Activated T-cell treated with anti-CD3 and anti-CD28 coated beads, Interleukin-2, amount 50 U/mL, for 72 hours (primary cell): ENCODE measurements around the gene IL10RA. TPM values are rescaled to one million over a fixed set of nuclear protein-coding genes. Genes with fewer than 3 reads are reported as not detected.
A peak's percentile ranks its signal among the peaks of the same experiment; 100 is the strongest.
"Not testable (repeated sequence)": the region's sequence is repeated elsewhere in the genome, so short reads cannot be mapped to it uniquely, and the experiment has no call there.

Experiments
- ATAC-seq, 2 donors: fragments of 150-1000 bp; cut with Tn5 transposase; replicated peaks in 1 of 2; 2 replicates each; pipeline ENCODE4 v1.10.0; 2021; ENCODE audit warnings: moderate library complexity in 2 of 2, mild to moderate bottlenecking in 1 of 2
- DNase-seq, 2 donors: peaks; one replicate each; pipeline ENCODE4 v3.0.0; 2021 to 2022; ENCODE audit warnings: mixed read lengths in 1 of 2
- H3K27ac Mint-ChIP-seq: one replicate; pipeline ENCODE4 v1.8.0; 2022; ENCODE audit warnings: mild to moderate bottlenecking, moderate library complexity, mixed read lengths
- H3K27me3 Mint-ChIP-seq: one replicate; pipeline ENCODE4 v1.8.0; 2022; ENCODE audit warnings: low read depth, mixed read lengths
- H3K36me3 Mint-ChIP-seq, 2 donors: one replicate each; pipeline ENCODE4 v1.8.0; 2022; ENCODE audit warnings: mixed read lengths in 2 of 2, mild to moderate bottlenecking in 1 of 2; ENCODE audit not compliant: insufficient read depth in 2 of 2
- H3K4me1 Mint-ChIP-seq: one replicate; pipeline ENCODE4 v1.8.0; 2022; ENCODE audit warnings: low read depth, mixed read lengths
- H3K4me3 Mint-ChIP-seq, 2 donors: one replicate each; pipeline ENCODE4 v1.8.0; 2022; ENCODE audit warnings: mild to moderate bottlenecking in 2 of 2, mixed read lengths in 2 of 2, moderate library complexity in 2 of 2
- H3K9me3 Mint-ChIP-seq, 2 donors: one replicate each; pipeline ENCODE4 v1.8.0; 2022; ENCODE audit warnings: mixed read lengths in 2 of 2
- total RNA-seq, 2 donors: library from RNA; stranded (reverse); gene quantifications; one replicate each; pipeline ENCODE4 v1.2.3, GENCODE V29; 2022

IL10RA gene
- total RNA-seq, 2 donors from 2014 or later, result 79.6 to 123 TPM

DNA sequence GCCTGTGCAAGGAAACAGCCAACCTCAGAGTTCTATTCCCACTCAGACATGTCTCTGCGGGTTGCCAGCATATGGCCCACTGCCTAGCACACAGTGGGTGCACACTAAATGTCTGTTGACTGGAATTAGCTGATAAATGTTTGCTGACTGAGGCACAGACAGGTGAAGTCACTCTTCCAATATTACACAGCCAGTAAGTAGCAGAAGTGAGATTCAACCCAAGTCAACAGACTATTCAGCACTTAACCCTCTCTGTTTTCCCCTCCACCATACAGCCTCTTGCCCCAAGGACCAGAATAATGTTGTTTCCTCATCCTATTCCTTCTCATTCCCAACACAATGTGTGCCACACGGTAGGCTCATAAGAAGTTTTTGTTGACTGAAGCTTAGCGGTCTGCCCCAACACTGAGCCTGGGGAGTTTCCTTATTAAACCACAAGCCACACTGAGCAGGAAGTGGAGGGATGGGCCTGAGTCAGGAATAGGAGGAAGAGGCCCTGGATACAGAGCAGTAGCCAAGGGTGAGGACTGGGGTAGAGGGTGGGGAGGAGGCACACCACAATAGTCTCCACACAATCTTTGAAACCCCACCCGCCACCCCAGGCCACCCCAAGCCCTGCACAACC, 15.7 kb upstream of the IL10RA start:
- Mint-ChIP-seq H3K9me3 (no peaks in the 10 kb centered on the region), H3K36me3 (peaks cover 0 to 2% of the 10 kb centered on the region in 2 donors), H3K4me1 (peaks cover 65% of the 10 kb centered on the region), H3K27me3 (no peaks in the 10 kb centered on the region), H3K27ac (peak overlapping the region; percentile 9), H3K4me3 (peak overlapping the region; percentile 61 to 68)
- ATAC-seq (peak; percentile 67 to 75), DNase-seq (peak in 1 of 2 donors; percentile 42)

DNA sequence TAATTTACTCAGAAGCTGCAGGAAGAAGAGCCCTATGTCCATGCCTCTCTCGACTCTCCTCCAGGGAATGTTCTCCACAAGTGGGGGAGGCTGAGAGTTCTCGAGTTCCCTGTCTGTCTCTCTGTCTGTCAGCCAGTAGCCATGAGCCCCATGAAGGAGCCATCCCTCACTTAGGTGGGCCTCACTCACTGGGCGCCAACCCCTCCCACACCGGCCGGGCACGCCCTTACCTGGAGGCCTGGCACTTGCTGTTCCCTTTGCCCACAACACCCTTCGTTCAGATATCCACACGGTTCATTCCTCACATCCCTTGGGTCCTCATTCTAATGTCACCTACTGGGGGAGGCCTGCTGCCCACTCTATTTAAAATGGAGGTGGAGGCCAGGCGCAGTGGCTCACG, 14.2 kb upstream of the IL10RA start:
- ATAC-seq (no peak), DNase-seq (no peak)
- Mint-ChIP-seq H3K4me1 (peaks cover 80% of the 10 kb centered on the region), H3K27ac (no peak overlapping the region), H3K27me3 (no peaks in the 10 kb centered on the region), H3K9me3 (no peaks in the 10 kb centered on the region), H3K4me3 (no peak overlapping the region), H3K36me3 (peaks cover 0 to 2% of the 10 kb centered on the region in 2 donors)

- H3K27ac Mint-ChIP-seq, result no peak overlapping the region
Observed at GRCh38 chr11:117972629-117973502, 13.3 kb upstream of the IL10RA start.

GRCh38 chr11:117973503-117973860, 12.7 kb upstream of the IL10RA start:
- H3K27ac Mint-ChIP-seq, result no peak overlapping the region
- ATAC-seq (no peak), DNase-seq (no peak)
- no peaks in the 10 kb centered on the region for H3K9me3 Mint-ChIP-seq
- H3K4me3 Mint-ChIP-seq, result peak overlapping the region in 1 of 2 donors; percentile 4
- peaks cover 93% of the 10 kb centered on the region for H3K4me1 Mint-ChIP-seq
- peaks cover 2 to 4% of the 10 kb centered on the region in 2 donors for H3K36me3 Mint-ChIP-seq
- no peaks in the 10 kb centered on the region for H3K27me3 Mint-ChIP-seq

More at GRCh38 chr11:117972629-117973502, 13.3 kb upstream of the IL10RA start:
- Mint-ChIP-seq H3K27me3 (no peaks in the 10 kb centered on the region), H3K9me3 (no peaks in the 10 kb centered on the region), H3K4me3 (peak overlapping the region in 1 of 2 donors; percentile 4), H3K4me1 (peaks cover 88% of the 10 kb centered on the region), H3K36me3 (peaks cover 2 to 4% of the 10 kb centered on the region in 2 donors)
- ATAC-seq, result no peak
- DNase-seq, result no peak

- Mint-ChIP-seq H3K4me1 (peaks cover 88% of the 10 kb centered on the region), H3K4me3 (peak overlapping the region; percentile 81), H3K27me3 (no peaks in the 10 kb centered on the region), H3K27ac (no peak overlapping the region), H3K9me3 (no peaks in the 10 kb centered on the region), H3K36me3 (peaks cover 4 to 5% of the 10 kb centered on the region in 2 donors)
- ATAC-seq, result no peak
- DNase-seq, result no peak
Observed at GRCh38 chr11:117976445-117976844, 9.7 kb upstream of the IL10RA start.

GRCh38 chr11:117977029-117977428, 9.2 kb upstream of the IL10RA start:
- DNase-seq (no peak), ATAC-seq (no peak)
- peak overlapping the region; percentile 81 for H3K4me3 Mint-ChIP-seq
- H3K9me3 Mint-ChIP-seq, result no peaks in the 10 kb centered on the region
- H3K27ac Mint-ChIP-seq, result peak overlapping the region; percentile 47
- no peaks in the 10 kb centered on the region for H3K27me3 Mint-ChIP-seq
- peaks cover 4 to 5% of the 10 kb centered on the region in 2 donors for H3K36me3 Mint-ChIP-seq
- H3K4me1 Mint-ChIP-seq, result peaks cover 88% of the 10 kb centered on the region

GRCh38 chr11:117977612-117978264, 8.5 kb upstream of the IL10RA start:
- H3K9me3 Mint-ChIP-seq, H3K27me3 Mint-ChIP-seq, ATAC-seq, H3K36me3 Mint-ChIP-seq: not testable (repeated sequence)
- Mint-ChIP-seq H3K27ac (peak overlapping the region; percentile 76), H3K4me3 (peak overlapping the region; percentile 81), H3K4me1 (peaks cover 86% of the 10 kb centered on the region)
- DNase-seq, result peak in 1 of 2 donors; percentile 30

GRCh38 chr11:117978291-117978910, 7.8 kb upstream of the IL10RA start:
- H3K9me3 Mint-ChIP-seq, DNase-seq, ATAC-seq, H3K36me3 Mint-ChIP-seq, H3K27me3 Mint-ChIP-seq, H3K27ac Mint-ChIP-seq: not testable (repeated sequence)
- Mint-ChIP-seq H3K4me1 (peaks cover 86% of the 10 kb centered on the region), H3K4me3 (peak overlapping the region in 1 of 2 donors; percentile 81)

DNA sequence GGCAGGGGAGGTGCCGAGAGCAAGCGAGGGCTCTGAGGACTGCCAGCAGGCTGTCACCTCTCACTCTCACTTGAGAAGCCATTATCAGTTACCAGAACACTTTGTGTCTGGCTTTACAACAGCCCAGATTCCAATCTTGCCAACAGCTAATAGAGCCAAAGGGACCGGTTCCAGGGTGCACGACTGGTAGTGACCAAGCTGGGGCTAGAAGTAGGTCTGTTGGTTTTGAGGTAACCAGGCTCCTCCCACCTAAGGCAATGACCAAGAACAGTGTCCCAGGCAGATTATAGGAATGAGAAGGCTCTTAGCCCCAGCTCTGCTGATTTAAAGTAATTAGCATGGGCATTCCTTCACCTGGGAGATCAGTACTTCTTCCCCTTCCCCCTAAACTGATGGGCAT, 7.2 kb upstream of the IL10RA start:
- Mint-ChIP-seq H3K9me3 (no peaks in the 10 kb centered on the region), H3K27ac (peak overlapping the region; percentile 93), H3K4me1 (peaks cover 87% of the 10 kb centered on the region), H3K27me3 (no peaks in the 10 kb centered on the region), H3K4me3 (peak overlapping the region; percentile 45 to 72), H3K36me3 (peaks cover 4 to 9% of the 10 kb centered on the region in 2 donors)
- ATAC-seq, result no peak
- no peak for DNase-seq

DNA sequence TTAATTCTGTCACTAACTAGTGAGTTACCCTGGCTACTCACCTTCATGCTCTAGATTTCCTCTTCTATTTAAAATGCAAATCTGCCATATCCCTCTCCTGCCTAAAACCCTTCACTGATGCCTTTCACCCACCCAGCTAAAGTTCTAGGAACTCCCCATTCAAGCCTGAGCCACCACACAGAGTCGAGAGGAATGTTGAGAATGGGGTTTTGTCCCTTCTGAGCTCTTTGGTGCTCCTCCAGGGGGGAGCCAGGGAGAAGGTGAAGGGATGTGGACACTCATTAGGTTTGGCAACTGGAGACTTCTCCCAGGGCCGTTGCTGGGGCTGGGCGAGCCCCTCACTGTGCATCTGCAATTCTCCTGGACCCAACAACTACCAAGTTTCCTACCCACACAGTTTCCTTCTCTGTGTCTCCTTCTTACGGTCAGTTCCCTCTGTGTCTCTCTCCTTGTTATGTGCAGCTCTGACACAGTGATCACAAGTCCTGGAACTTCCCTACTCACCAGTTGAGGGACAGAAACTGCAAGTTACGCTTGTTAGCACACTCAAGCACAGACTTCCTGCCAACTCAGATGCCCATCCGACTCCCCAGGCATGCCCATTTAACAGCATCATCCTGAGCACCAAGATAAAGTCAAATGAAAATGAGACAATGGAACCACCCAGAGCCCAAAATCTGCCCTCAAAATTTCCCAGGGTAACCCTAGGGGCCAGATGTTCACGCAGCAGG, 6.5 kb upstream of the IL10RA start:
- Mint-ChIP-seq H3K27ac (peak overlapping the region; percentile 93), H3K9me3 (no peaks in the 10 kb centered on the region), H3K36me3 (peaks cover 6 to 14% of the 10 kb centered on the region in 2 donors), H3K27me3 (no peaks in the 10 kb centered on the region), H3K4me1 (peaks cover 87% of the 10 kb centered on the region), H3K4me3 (peak overlapping the region; percentile 45 to 72)
- ATAC-seq (peak; percentile 57 to 72), DNase-seq (no peak)

- H3K36me3 Mint-ChIP-seq, result peaks cover 9 to 19% of the 10 kb centered on the region in 2 donors
- peaks cover 87% of the 10 kb centered on the region for H3K4me1 Mint-ChIP-seq
Observed at GRCh38 chr11:117980280-117980679, 5.9 kb upstream of the IL10RA start.

DNA sequence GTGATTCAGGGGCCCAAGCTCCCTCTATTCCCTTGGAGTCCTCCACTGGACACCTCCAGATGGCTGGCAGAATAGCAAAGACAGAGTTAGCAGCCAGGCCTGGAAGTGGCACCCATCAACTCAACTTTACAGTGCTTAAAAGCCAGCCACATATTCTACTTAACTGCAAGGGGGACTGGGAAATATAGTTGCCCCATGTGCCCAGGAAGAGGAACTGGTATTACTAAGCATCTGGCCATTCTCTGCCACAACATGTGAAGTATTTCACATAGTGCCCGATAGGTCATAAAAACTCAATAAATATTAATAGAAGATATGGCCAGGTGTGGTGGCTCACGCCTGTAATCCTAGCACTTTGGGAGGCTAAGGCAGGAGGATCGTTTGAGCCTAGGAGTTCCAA, 5.5 kb upstream of the IL10RA start:
- Mint-ChIP-seq H3K4me1 (peaks cover 84% of the 10 kb centered on the region), H3K4me3 (peak overlapping the region in 1 of 2 donors; percentile 72), H3K36me3 (peaks cover 8 to 19% of the 10 kb centered on the region in 2 donors), H3K9me3 (no peaks in the 10 kb centered on the region), H3K27me3 (no peaks in the 10 kb centered on the region), H3K27ac (peak overlapping the region; percentile 93)
- DNase-seq (no peak), ATAC-seq (no peak)

More at GRCh38 chr11:117980280-117980679, 5.9 kb upstream of the IL10RA start:
- H3K27me3 Mint-ChIP-seq, result no peaks in the 10 kb centered on the region
- DNase-seq (no peak), ATAC-seq (peak; percentile 48 to 55)
- H3K4me3 Mint-ChIP-seq, result peak overlapping the region; percentile 45 to 72
- H3K9me3 Mint-ChIP-seq, result no peaks in the 10 kb centered on the region
- peak overlapping the region; percentile 93 for H3K27ac Mint-ChIP-seq
